K562 (cell line): ENCODE results near the gene MRPL58. TPM values are rescaled to one million over a fixed set of nuclear protein-coding genes. Genes with fewer than 3 reads are reported as not detected.

Experiments
- BDP1 ChIP-seq: IDR thresholded peaks from 3 replicates; pipeline ENCODE4 v1.6.1; 2011; ENCODE audit not compliant: insufficient read length, insufficient read depth
- CBFA2T3 ChIP-seq: fragments of 450-650 bp; IDR thresholded peaks from 2 replicates; pipeline ENCODE4 v1.6.1; 2017
- CBX1 ChIP-seq: sonication (generic); IDR thresholded peaks from 2 replicates; pipeline ENCODE4 v1.6.1; 2016; ENCODE audit warnings: antibody characterized with exemption, low read depth, mild to moderate bottlenecking
- CTCF ChIP-seq, 3 experiments: IDR thresholded peaks in 2 of 3; conservative IDR thresholded peaks in 1 of 3; 2 replicates each; pipeline ENCODE4 v1.5.1; 2011 to 2012; ENCODE audit warnings: low read length in 3 of 3, mild to moderate bottlenecking in 3 of 3, control low read depth in 2 of 3, improper control_type of control experiment in 1 of 3, inconsistent platforms in 1 of 3, low read depth in 1 of 3, mixed read lengths in 1 of 3, moderate library complexity in 1 of 3; ENCODE audit not compliant: insufficient read depth in 2 of 3
- ETV6 ChIP-seq, 3 experiments: fragments of 150-350 bp in 1 of 3; sonication (generic) in 1 of 3; formaldehyde crosslinking in 1 of 3; IDR thresholded peaks; 2 replicates each; pipeline versions ENCODE4 v1.6.1 to v1.8.0; 2014 to 2022; ENCODE audit warnings: borderline replicate concordance in 2 of 3, low read depth in 2 of 3, antibody characterized with exemption in 1 of 3, low read length in 1 of 3, mild to moderate bottlenecking in 1 of 3, missing genetic modification reagents in 1 of 3
- FOXK2 ChIP-seq, 2 experiments: fragments of 450-650 bp; IDR thresholded peaks in 1 of 2; conservative IDR thresholded peaks in 1 of 2; 2 replicates each; pipeline ENCODE4 v1.6.1; 2016; ENCODE audit warnings: low read depth in 2 of 2, mild to moderate bottlenecking in 1 of 2
- FOXP1 ChIP-seq: sonication (generic); formaldehyde crosslinking; IDR thresholded peaks from 2 replicates; pipeline ENCODE4 v1.8.0; 2022; ENCODE audit warnings: mild to moderate bottlenecking, missing genetic modification reagents
- GABPB1 ChIP-seq: sonication (generic); formaldehyde crosslinking; IDR thresholded peaks from 2 replicates; pipeline ENCODE4 v1.8.0; 2022; ENCODE audit warnings: mild to moderate bottlenecking, missing genetic modification reagents
- GTF2B ChIP-seq: IDR thresholded peaks from 2 replicates; pipeline ENCODE4 v1.6.1; 2011; ENCODE audit not compliant: insufficient read length; ENCODE audit errors: extremely low read depth
- HMG20A ChIP-seq: fragments of 450-650 bp; formaldehyde crosslinking; conservative IDR thresholded peaks from 2 replicates; pipeline ENCODE4 v1.4.0; 2020; ENCODE audit warnings: mild to moderate bottlenecking, mixed read lengths
- MYBL2 ChIP-seq, 2 experiments: fragments of 450-650 bp in 1 of 2; sonication (generic) in 1 of 2; formaldehyde crosslinking in 1 of 2; IDR thresholded peaks; 2 replicates each; pipeline versions ENCODE4 v1.6.1 to v1.8.1; 2017 to 2022; ENCODE audit warnings: borderline replicate concordance in 1 of 2, inconsistent platforms in 1 of 2, low read depth in 1 of 2, mild to moderate bottlenecking in 1 of 2, missing genetic modification reagents in 1 of 2, moderate library complexity in 1 of 2
- NFXL1 ChIP-seq: fragments of 450-650 bp; formaldehyde crosslinking; IDR thresholded peaks from 2 replicates; pipeline ENCODE4 v1.4.0; 2021; ENCODE audit warnings: mild to moderate bottlenecking
- NFYB ChIP-seq: IDR thresholded peaks from 2 replicates; pipeline ENCODE4 v1.6.1; 2011; ENCODE audit warnings: mild to moderate bottlenecking, moderate library complexity; ENCODE audit not compliant: insufficient read length; ENCODE audit errors: extremely low read depth
- POLR3A ChIP-seq: IDR thresholded peaks from 2 replicates; pipeline ENCODE4 v1.6.1; 2011; ENCODE audit warnings: borderline replicate concordance, mild to moderate bottlenecking, moderate library complexity; ENCODE audit not compliant: insufficient read length, insufficient read depth; ENCODE audit errors: extremely low read depth
- SIN3B ChIP-seq: fragments of 450-650 bp; IDR thresholded peaks from 2 replicates; pipeline ENCODE4 v1.6.1; 2017; ENCODE audit warnings: low read depth, mild to moderate bottlenecking, moderate library complexity
- SP1 ChIP-seq: sonication (generic); formaldehyde crosslinking; IDR thresholded peaks from 2 replicates; pipeline ENCODE4 v1.8.1; 2022; ENCODE audit warnings: mild to moderate bottlenecking, missing genetic modification reagents
- TCF15 ChIP-seq: fragments of 250-450 bp; sonication (Bioruptor Pico); IDR thresholded peaks from 2 replicates; pipeline ENCODE4 v1.8.0; 2022; ENCODE audit warnings: moderate library complexity, mild to moderate bottlenecking, inconsistent platforms
- TFAP4 ChIP-seq: sonication (generic); formaldehyde crosslinking; IDR thresholded peaks from 2 replicates; pipeline ENCODE4 v1.8.0; 2022; ENCODE audit warnings: missing genetic modification reagents, mild to moderate bottlenecking, moderate library complexity, borderline replicate concordance
- ZNF175 ChIP-seq: fragments of 200-800 bp; sonication (Bioruptor generic); IDR thresholded peaks from 2 replicates; pipeline ENCODE4 v1.6.1; 2016; ENCODE audit warnings: low read depth, mild to moderate bottlenecking, missing genetic modification characterization, missing compliant biosample characterization
- ZNF184 ChIP-seq: sonication (generic); formaldehyde crosslinking; IDR thresholded peaks from 2 replicates; pipeline ENCODE4 v1.5.0; 2020; ENCODE audit warnings: missing genetic modification reagents
- ZNF3 ChIP-seq: fragments of 250-450 bp; sonication (Bioruptor Pico); IDR thresholded peaks from 2 replicates; pipeline ENCODE4 v1.5.0; 2021; ENCODE audit warnings: mild to moderate bottlenecking, moderate library complexity
- ZNF507 ChIP-seq: conservative IDR thresholded peaks from 2 replicates; pipeline ENCODE4 v1.6.1; 2017; ENCODE audit warnings: missing genetic modification characterization, missing compliant biosample characterization
- ZNF644 ChIP-seq: fragments of 200-800 bp; sonication (Bioruptor generic); IDR thresholded peaks from 2 replicates; pipeline ENCODE4 v1.6.1; 2016; ENCODE audit warnings: low read depth, missing genetic modification characterization, missing compliant biosample characterization
- polyA plus RNA-seq, 8 experiments: library from polyadenylated mRNA; depleted of rRNA in 4 of 8; stranded (reverse) in 5 of 8; unstranded in 3 of 8; fragments of >200 nt; fragmentation: Nextera tagmentation in 2 of 8; fragmentation: Illumina TruSeq in 1 of 8; extraction: Ambion mirVana in 2 of 8; extraction: Trizol in 1 of 8; gene quantifications; 2 replicates each; pipeline versions ENCODE4 v1.2.1 to v1.2.3, GENCODE V29; 2011 to 2014; ENCODE audit warnings: inconsistent platforms in 1 of 8, missing spikeins in 1 of 8
- total RNA-seq, 7 experiments: library from RNA; depleted of rRNA in 6 of 7; stranded (reverse); fragments of >200 nt in 6 of 7; fragmentation: Illumina TruSeq in 2 of 7; extraction: Trizol in 2 of 7; gene quantifications; 2 replicates each; pipeline versions ENCODE4 v1.2.1 to v1.2.3, GENCODE V29; 2011 to 2021; ENCODE audit warnings: low replicate concordance in 1 of 7

Gene MRPL58
- total and polyA plus RNA-seq, 9 of the 15 experiments (the other 6 are each of a cell fraction or from before 2014, with no cell fraction given), result 30.8 to 107 (median 72.4) TPM

- TF ChIP-seq GTF2B (no peak), SP1 (CRISPR knock-in tag) (peak; percentile 91), SIN3B (no peak; the same call in 1 of the 2 replicates), NFXL1 (CRISPR knock-in tag) (no peak), ETV6 (IDR thresholded peaks at IDR 0.05; ENCODE audit: borderline replicate concordance in 1 of 2, low read depth in 2 of 2, low read length in 1 of 2) (no peak), ETV6 (CRISPR knock-in tag; IDR thresholded peaks at IDR 0.05; ENCODE audit: borderline replicate concordance) (peak; percentile 73; the same call in 1 of the 2 replicates), ZNF507 (tag) (no peak), POLR3A (no peak), TCF15 (no peak), TFAP4 (CRISPR knock-in tag) (peak; percentile 74), GABPB1 (CRISPR knock-in tag) (peak; percentile 97), NFYB (peak; percentile 94), CTCF (IDR thresholded peaks at IDR 0.05 in 2 of 3, conservative IDR thresholded peaks at IDR 0.05 in 1 of 3; ENCODE audit: insufficient read depth in 2 of 3, low read depth in 1 of 3, low read length in 3 of 3) (peak in 1 of 3 experiments; percentile 13; a peak in 1 of 6 replicates), ZNF175 (CRISPR knock-in tag) (no peak), FOXP1 (CRISPR knock-in tag) (0 out of 2 replicates have a peak, but pooled peaks have one; percentile 14), HMG20A (no peak), BDP1 (no peak), CBFA2T3 (no peak), ZNF644 (tag) (no peak), FOXK2 (conservative IDR thresholded peaks at IDR 0.05 in 1 of 2, IDR thresholded peaks at IDR 0.05 in 1 of 2; ENCODE audit: low read depth in 2 of 2) (peak in 1 of 2 experiments; percentile 97; a peak in 2 of 4 replicates), MYBL2 (IDR thresholded peaks at IDR 0.05; ENCODE audit: low read depth) (no peak), MYBL2 (CRISPR knock-in tag; IDR thresholded peaks at IDR 0.05; ENCODE audit: borderline replicate concordance) (no peak), ZNF184 (CRISPR knock-in tag) (no peak), CBX1 (peak; percentile 54; the same call in 1 of the 2 replicates), ZNF3 (CRISPR knock-in tag) (no peak)
Observed at GRCh38 chr17:75046407-75047289, 34.2 kb downstream of the MRPL58 start, which contains the start of the genes ATP5PD and KCTD2 (continued).
